HG03432 (cell line): ENCODE results near the gene PXDN.

Source experiments
- ATAC-seq: cut with Tn5 transposase; IDR thresholded peaks from one replicate; pipeline ENCODE4 v1.9.1; 2021; ENCODE audit warnings: mild to moderate bottlenecking, moderate library complexity; ENCODE audit not compliant: unreplicated experiment

Gene PXDN

GRCh38 chr2:1617425-1618021, 126.8 kb downstream of the PXDN start:
- ATAC-seq, result no peak

GRCh38 chr2:1614564-1614963, 129.8 kb downstream of the PXDN start:
- ATAC-seq, result no peak

GRCh38 chr2:1613731-1614354, 130.5 kb downstream of the PXDN start:
- ATAC-seq, result no peak

DNA sequence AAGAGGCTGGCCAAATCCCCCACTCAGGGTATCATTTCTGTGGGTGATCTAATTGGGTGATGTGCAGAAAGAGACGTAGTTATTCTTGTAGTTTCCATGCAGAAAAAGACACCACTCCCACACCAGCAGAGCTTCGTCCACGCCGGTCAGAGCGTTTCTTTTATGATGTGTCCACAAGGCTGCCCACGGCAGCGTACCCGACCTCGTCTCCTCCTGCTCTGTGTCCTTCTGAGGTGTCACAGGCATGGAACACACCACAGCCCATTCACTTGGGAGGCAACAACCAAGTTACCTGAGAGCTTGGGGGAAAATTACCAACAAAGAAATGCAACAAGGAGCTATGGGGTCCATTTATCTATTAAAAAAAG, 131.3 kb downstream of the PXDN start:
- no peak for ATAC-seq

- ATAC-seq, result no peak
Observed at GRCh38 chr2:1612391-1613077, 131.8 kb downstream of the PXDN start.

GRCh38 chr2:1611886-1612285, 132.4 kb downstream of the PXDN start:
- ATAC-seq, result no peak

DNA sequence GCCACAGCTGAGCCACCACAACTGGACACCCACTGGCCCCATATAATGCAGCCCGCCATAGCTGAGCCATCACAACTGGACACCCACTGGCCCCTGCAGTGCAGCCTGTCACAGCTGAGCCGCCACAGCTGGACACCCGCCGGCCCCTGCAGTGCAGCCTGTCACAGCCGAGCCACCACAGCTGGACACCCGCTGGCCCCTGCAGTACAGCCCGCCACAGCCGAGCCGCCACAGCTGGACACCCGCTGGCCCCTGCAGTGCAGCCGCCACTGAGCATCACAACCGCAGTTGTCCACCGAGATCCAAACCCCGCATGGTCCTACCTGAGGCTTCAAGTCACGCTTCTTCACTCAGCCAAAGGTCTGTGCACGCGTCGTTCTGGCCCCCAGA, 134.2 kb downstream of the PXDN start:
- no peak for ATAC-seq

- no peak for ATAC-seq
Observed at GRCh38 chr2:1609485-1610095, 134.7 kb downstream of the PXDN start.

DNA sequence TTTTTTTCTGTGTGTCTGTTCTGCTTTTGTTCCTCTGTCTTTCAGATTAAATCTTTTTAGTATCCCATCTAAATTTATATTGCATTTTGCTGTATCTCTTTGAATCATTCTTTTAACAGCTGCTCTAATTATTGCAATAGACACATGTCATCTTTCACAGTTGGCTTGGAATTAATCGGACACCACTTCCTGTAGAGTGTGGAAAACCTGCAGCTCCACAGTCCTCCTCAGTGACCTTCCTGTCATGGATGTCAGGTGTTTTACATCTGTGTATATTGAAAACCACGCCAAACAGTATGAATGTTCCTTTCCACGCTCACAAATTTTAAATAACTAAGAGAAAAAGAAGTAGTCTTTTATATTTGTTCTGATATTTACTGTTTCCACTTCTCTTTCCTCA, 135.3 kb downstream of the PXDN start:
- ATAC-seq, result no peak

GRCh38 chr2:1607971-1608688, 136.2 kb downstream of the PXDN start:
- ATAC-seq, result no peak

- ATAC-seq, result no peak
Observed at GRCh38 chr2:1607236-1607920, 136.9 kb downstream of the PXDN start.

- no peak for ATAC-seq
Observed at GRCh38 chr2:1606421-1607235, 137.7 kb downstream of the PXDN start.

DNA sequence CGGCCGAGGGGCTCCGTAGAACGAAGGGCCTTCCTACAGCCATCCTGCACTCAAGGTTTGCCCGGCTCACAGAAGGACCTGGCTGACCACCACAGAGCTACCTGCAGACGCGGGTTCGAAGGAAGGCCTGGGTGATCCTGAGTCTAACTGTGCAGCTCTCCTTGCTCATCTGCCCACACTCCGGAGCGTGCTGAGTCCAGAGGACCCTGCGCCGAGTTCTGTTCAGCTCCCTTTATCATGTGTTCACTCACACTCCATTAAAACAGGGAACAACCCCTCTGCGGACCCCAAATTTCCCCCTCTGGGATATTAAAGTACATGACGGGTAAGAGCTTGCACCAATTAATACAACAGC, 138.3 kb downstream of the PXDN start:
- no peak for ATAC-seq

- no peak for ATAC-seq
Observed at GRCh38 chr2:1605102-1606045, 138.9 kb downstream of the PXDN start.

DNA sequence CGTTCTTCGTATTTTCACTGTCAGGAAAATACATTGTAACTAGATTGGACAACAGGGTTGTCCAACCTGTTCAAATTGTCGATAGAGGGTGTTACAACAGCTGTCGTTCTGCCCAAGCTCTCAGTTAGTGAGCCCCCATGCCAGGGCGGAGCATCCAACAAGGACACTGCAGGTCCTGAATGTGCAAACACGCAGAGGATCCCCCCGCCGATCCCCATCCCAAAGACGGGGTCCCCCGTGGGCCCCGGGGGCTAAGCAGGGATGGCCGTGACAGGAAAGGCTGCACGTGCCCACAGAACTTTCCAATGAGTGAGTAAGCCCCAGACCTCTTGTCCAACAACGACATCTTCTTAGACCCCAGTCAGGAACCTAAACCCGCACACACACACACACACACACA, 140.8 kb downstream of the PXDN start:
- no peak for ATAC-seq

GRCh38 chr2:1603059-1603458, 141.3 kb downstream of the PXDN start:
- ATAC-seq, result no peak

- ATAC-seq, result no peak
Observed at GRCh38 chr2:1602278-1603010, 141.9 kb downstream of the PXDN start.
